B cell (primary cell): ENCODE data around the gene SLC7A11. TPM values are rescaled to one million over a fixed set of nuclear protein-coding genes. Genes with fewer than 3 reads are reported as not detected.

Source experiments
- ATAC-seq: fragments of 200-7000 bp; cut with Tn5 transposase; one replicate; pipeline ENCODE4 v1.10.0; 2021; ENCODE audit warnings: low read depth, mild to moderate bottlenecking, moderate number of reproducible peaks, moderate library complexity
- CTCF ChIA-PET: fragments of 350-600 bp; sonication (Branson Sonifier 250); formaldehyde crosslinking; loops from one replicate; lab custom pipeline; 2021; ENCODE audit warnings: antibody characterized with exemption, inconsistent platforms; lab: Charles Lee
- POLR2A ChIA-PET: fragments of 350-600 bp; sonication (Branson Sonifier 250); formaldehyde crosslinking; loops from one replicate; lab custom pipeline; 2021; ENCODE audit warnings: antibody characterized with exemption; lab: Charles Lee
- DNase-seq: peaks from one replicate; pipeline ENCODE4 v3.0.0; 2013
- H2AFZ ChIP-seq: 2 replicates; pipeline ENCODE4 v1.6.1; 2012; ENCODE audit warnings: mild to moderate bottlenecking, low read depth, low read length; ENCODE audit not compliant: insufficient read depth, poor library complexity, severe bottlenecking
- H3K27ac ChIP-seq, 2 donors: 1 replicate in 1 of 2; 2 replicates in 1 of 2; pipeline ENCODE4 v1.5.1; 2012 to 2013; ENCODE audit warnings: low read length in 2 of 2, mild to moderate bottlenecking in 2 of 2, moderate library complexity in 1 of 2
- H3K27me3 ChIP-seq, 4 experiments: fragments of 200-600 bp in 1 of 4; sonication (generic) in 1 of 4; replicated peaks in 1 of 4; 1 replicate in 2 of 4; 2 replicates in 2 of 4; pipeline versions ENCODE4 v1.6.1 to v1.7.0; 2013 to 2016; ENCODE audit warnings: low read length in 3 of 4, mild to moderate bottlenecking in 2 of 4, mixed read lengths in 1 of 4, moderate library complexity in 1 of 4; ENCODE audit not compliant: insufficient read depth in 4 of 4, control insufficient read depth in 3 of 4; ENCODE audit errors: control extremely low read depth in 1 of 4
- H3K36me3 ChIP-seq, 2 experiments: replicated peaks in 1 of 2; 1 replicate in 1 of 2; 2 replicates in 1 of 2; pipeline versions ENCODE4 v1.6.1 to v1.7.1; 2013; ENCODE audit warnings: low read length in 1 of 2; ENCODE audit not compliant: insufficient read depth in 2 of 2, control insufficient read depth in 1 of 2; ENCODE audit errors: control extremely low read depth in 1 of 2, extremely low read depth in 1 of 2
- H3K4me1 ChIP-seq, 2 donors: fragments of 200-600 bp in 1 of 2; sonication (generic) in 1 of 2; 1 replicate in 1 of 2; 2 replicates in 1 of 2; pipeline versions ENCODE4 v1.5.1 to v1.6.1; 2013 to 2017; ENCODE audit warnings: low read length in 2 of 2; ENCODE audit not compliant: control insufficient read depth in 2 of 2, insufficient read depth in 2 of 2
- H3K4me2 ChIP-seq: replicated peaks from 2 replicates; pipeline ENCODE3; 2012; ENCODE audit warnings: mild to moderate bottlenecking, low read depth, low read length; ENCODE audit not compliant: poor library complexity, severe bottlenecking
- H3K4me3 ChIP-seq, 5 experiments: fragments of 200-600 bp in 1 of 5; sonication (generic) in 1 of 5; 1 replicate in 3 of 5; 2 replicates in 2 of 5; pipeline versions ENCODE4 v1.5.1 to v1.7.0; 2011 to 2016; ENCODE audit warnings: low read length in 4 of 5, mild to moderate bottlenecking in 4 of 5, low read depth in 2 of 5, control low read depth in 1 of 5, moderate library complexity in 1 of 5; ENCODE audit not compliant: insufficient read depth in 1 of 5; ENCODE audit errors: control extremely low read depth in 1 of 5, extremely low read depth in 1 of 5
- H3K79me2 ChIP-seq: fragments of 200-600 bp; sonication (generic); one replicate; pipeline ENCODE4 v1.6.0; 2016; ENCODE audit warnings: low read length; ENCODE audit not compliant: control insufficient read depth, insufficient read depth
- H3K9ac ChIP-seq: fragments of 200-600 bp; sonication (generic); 2 replicates; pipeline ENCODE4 v1.6.1; 2017; ENCODE audit warnings: mild to moderate bottlenecking, low read length, moderate library complexity
- H3K9me3 ChIP-seq, 3 donors: one replicate each; pipeline versions ENCODE4 v1.6.1 to v1.7.1; 2013; ENCODE audit warnings: low read length in 2 of 3; ENCODE audit not compliant: control insufficient read depth in 2 of 3, insufficient read depth in 1 of 3; ENCODE audit errors: control extremely low read depth in 1 of 3
- H4K20me1 ChIP-seq: 2 replicates; pipeline ENCODE4 v1.6.0; 2012; ENCODE audit warnings: mild to moderate bottlenecking, low read length; ENCODE audit not compliant: insufficient read depth, control insufficient read depth, poor library complexity, severe bottlenecking
- H3K27ac Mint-ChIP-seq: one replicate; pipeline ENCODE4 v1.8.0; 2021; ENCODE audit warnings: mixed read lengths
- H3K27me3 Mint-ChIP-seq: one replicate; pipeline ENCODE4 v1.8.0; 2021; ENCODE audit warnings: mixed read lengths
- H3K4me1 Mint-ChIP-seq: one replicate; pipeline ENCODE4 v1.8.0; 2021; ENCODE audit warnings: mixed read lengths
- H3K4me3 Mint-ChIP-seq: one replicate; pipeline ENCODE4 v1.8.0; 2021; ENCODE audit warnings: mixed read lengths
- H3K9me3 Mint-ChIP-seq: one replicate; pipeline ENCODE4 v1.8.0; 2022; ENCODE audit warnings: mixed read lengths; ENCODE audit not compliant: insufficient read depth
- CTCF ChIP-seq: fragments of 200-600 bp; IDR thresholded peaks from one replicate; pipeline ENCODE4 v1.8.0; 2022; ENCODE audit warnings: antibody characterized with exemption, mild to moderate bottlenecking
- EZH2 ChIP-seq: IDR thresholded peaks from 2 replicates; pipeline ENCODE4 v1.6.1; 2012; ENCODE audit warnings: borderline replicate concordance, low read depth, mild to moderate bottlenecking, moderate library complexity, low read length; ENCODE audit not compliant: insufficient read depth, poor library complexity, severe bottlenecking
- WGBS: methylation state at CpG from one replicate; pipeline ENCODE4 v1.1.5; 2013; ENCODE audit warnings: missing lambda C conversion rate; ENCODE audit not compliant: insufficient coverage; 5-methylcytosine and 5-hydroxymethylcytosine counted together
- intact Hi-C: fragments of 100-400 bp; cut with micrococcal nuclease; formaldehyde crosslinking; loops from one replicate; pipeline ENCODE4 v1.10.0; 2022
- polyA plus RNA-seq: library from polyadenylated mRNA; depleted of rRNA; stranded (reverse); fragments of >200 nt; gene quantifications from 2 replicates; pipeline ENCODE4 v1.2.3, GENCODE V29; 2012
- total RNA-seq, 2 donors: library from RNA; stranded (reverse); fragments of 120-200 nt in 1 of 2; gene quantifications; 1 replicate in 1 of 2; 2 replicates in 1 of 2; pipeline versions ENCODE4 v1.2.3 to v1.2.4, GENCODE V29; 2013 to 2022

Gene SLC7A11
- total and polyA plus RNA-seq, 2 donors (not counting 1 experiment from before 2014, with no cell fraction given) = 0.01 to 0.22 TPM

- H3K4me2 ChIP-seq = no peak overlapping the region
- WGBS = 100% methylated on average over 5 of the region's 9 CpGs
Measured at GRCh38 chr4:138255917-138256597, 13.9 kb upstream of the SLC7A11 start.

More at GRCh38 chr4:138255917-138256597, 13.9 kb upstream of the SLC7A11 start:
- Histone ChIP-seq H3K36me3 (no peaks in the 10 kb centered on the region), H4K20me1 (no peaks in the 10 kb centered on the region), H3K4me1 (no peaks in the 10 kb centered on the region), H3K79me2 (no peaks in the 10 kb centered on the region), H3K27me3 (no peaks in the 10 kb centered on the region), H3K27ac (no peak overlapping the region), H3K4me3 (no peak overlapping the region), H3K9me3 (no peaks in the 10 kb centered on the region), H2AFZ (no peak overlapping the region), H3K9ac (no peak overlapping the region)
- DNase-seq (no peak), ATAC-seq (no peak)
- H3K27ac Mint-ChIP-seq = no peak overlapping the region
- peaks cover 3% of the 10 kb centered on the region for H3K4me1 Mint-ChIP-seq
- H3K4me3 Mint-ChIP-seq = no peak overlapping the region
- POLR2A ChIA-PET = no interaction called here
- TF ChIP-seq CTCF = no peak
- TF ChIP-seq EZH2 = no peak
- CTCF ChIA-PET = interaction anchor here (0.9 kb wide), 1 partner anchor 13 kb away, joined by 3 read pairs; the partner anchor contains the start of gene SLC7A11
- H3K27me3 Mint-ChIP-seq = peaks cover 3% of the 10 kb centered on the region
- intact Hi-C loops = no loop called here
- H3K9me3 Mint-ChIP-seq = no peaks in the 10 kb centered on the region
